ENCODE results near the gene GSTM4. TPM values are rescaled to one million over a fixed set of nuclear protein-coding genes. Genes with fewer than 3 reads are reported as not detected.

Gene GSTM4
- total and polyA plus RNA-seq, 9 of the 15 experiments (the other 6 are each of a cell fraction or from before 2014, with no cell fraction given), result 18.8 to 53.4 (median 38.8) TPM

DNA sequence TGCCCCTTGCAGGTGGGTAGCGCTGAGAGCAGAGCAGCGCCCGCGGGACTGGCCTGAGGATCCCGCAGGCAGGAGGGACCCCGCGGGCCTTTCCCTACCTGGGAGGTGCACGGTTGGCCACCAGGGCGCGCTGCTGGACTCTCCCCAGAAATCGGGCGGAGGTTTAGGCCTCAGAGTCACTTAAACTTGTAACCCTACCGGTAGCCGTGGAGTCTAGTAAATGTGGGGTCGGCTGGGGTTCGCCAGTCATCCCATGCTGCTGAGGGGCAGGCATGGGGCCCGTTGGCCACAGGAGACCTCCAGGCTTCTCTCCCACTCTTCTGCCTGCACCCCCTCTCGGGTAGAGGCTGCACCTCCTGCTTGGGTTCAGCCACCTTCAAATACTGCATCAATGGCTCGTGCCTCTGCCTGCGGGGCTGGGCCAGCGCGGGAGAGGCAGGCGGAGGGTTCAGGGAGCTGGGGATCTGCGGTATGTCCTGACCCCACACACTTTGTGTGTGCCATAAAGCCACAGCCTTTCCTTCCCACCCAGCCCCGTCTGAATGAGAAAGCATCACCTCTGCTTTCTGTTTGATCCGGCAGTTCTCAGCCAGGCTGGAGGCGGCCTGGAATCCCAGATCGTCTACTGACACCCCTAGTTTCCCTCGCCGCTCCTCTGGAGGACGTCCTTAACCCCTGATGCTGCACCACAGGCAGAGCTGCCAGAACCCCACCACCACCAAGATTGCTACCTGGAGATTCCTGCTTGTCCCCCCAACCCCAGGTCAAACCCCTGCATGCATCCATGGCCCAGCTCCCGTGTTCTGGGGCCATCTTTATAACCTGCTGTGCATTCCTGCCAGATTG is 12.3 kb upstream of the GSTM4 start (continued):
- TF ChIP-seq, protein P1, sequence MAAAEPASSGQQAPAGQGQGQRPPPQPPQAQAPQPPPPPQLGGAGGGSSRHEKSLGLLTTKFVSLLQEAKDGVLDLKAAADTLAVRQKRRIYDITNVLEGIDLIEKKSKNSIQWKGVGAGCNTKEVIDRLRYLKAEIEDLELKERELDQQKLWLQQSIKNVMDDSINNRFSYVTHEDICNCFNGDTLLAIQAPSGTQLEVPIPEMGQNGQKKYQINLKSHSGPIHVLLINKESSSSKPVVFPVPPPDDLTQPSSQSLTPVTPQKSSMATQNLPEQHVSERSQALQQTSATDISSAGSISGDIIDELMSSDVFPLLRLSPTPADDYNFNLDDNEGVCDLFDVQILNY (CRISPR knock-in tag; IDR thresholded peaks at IDR 0.05), result no peak
- TF ChIP-seq ZC3H11A (IDR thresholded peaks at IDR 0.05; ENCODE audit: low read depth, low read length) (0 out of 2 replicates have a peak, but pooled peaks have one; percentile 60), HDAC2 (IDR thresholded peaks at IDR 0.05) (no peak), RBM14 (IDR thresholded peaks at IDR 0.05; ENCODE audit: borderline replicate concordance, insufficient read depth, low read depth, low read length) (no peak), RAD51 (IDR thresholded peaks at IDR 0.05; ENCODE audit: borderline replicate concordance, low read depth) (no peak), TARDBP (IDR thresholded peaks at IDR 0.05) (no peak), ZNF165 (CRISPR knock-in tag; IDR thresholded peaks at IDR 0.05; ENCODE audit: borderline replicate concordance) (no peak), SIRT6 (IDR thresholded peaks at IDR 0.05; ENCODE audit: low read depth, low read length) (no peak), SNRNP70 (optimal IDR thresholded peaks at IDR 0.05; ENCODE audit: low read depth, low read length) (no peak), MTA2 (IDR thresholded peaks at IDR 0.05; ENCODE audit: low read depth) (no peak)
- TF ChIP-seq, protein P2, sequence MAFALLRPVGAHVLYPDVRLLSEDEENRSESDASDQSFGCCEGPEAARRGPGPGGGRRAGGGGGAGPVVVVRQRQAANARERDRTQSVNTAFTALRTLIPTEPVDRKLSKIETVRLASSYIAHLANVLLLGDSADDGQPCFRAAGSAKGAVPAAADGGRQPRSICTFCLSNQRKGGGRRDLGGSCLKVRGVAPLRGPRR (CRISPR knock-in tag; IDR thresholded peaks at IDR 0.05), result no peak
- TF ChIP-seq, protein P3, sequence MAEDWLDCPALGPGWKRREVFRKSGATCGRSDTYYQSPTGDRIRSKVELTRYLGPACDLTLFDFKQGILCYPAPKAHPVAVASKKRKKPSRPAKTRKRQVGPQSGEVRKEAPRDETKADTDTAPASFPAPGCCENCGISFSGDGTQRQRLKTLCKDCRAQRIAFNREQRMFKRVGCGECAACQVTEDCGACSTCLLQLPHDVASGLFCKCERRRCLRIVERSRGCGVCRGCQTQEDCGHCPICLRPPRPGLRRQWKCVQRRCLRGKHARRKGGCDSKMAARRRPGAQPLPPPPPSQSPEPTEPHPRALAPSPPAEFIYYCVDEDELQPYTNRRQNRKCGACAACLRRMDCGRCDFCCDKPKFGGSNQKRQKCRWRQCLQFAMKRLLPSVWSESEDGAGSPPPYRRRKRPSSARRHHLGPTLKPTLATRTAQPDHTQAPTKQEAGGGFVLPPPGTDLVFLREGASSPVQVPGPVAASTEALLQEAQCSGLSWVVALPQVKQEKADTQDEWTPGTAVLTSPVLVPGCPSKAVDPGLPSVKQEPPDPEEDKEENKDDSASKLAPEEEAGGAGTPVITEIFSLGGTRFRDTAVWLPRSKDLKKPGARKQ (CRISPR knock-in tag; IDR thresholded peaks at IDR 0.05), result no peak
- TF ChIP-seq, protein P4, sequence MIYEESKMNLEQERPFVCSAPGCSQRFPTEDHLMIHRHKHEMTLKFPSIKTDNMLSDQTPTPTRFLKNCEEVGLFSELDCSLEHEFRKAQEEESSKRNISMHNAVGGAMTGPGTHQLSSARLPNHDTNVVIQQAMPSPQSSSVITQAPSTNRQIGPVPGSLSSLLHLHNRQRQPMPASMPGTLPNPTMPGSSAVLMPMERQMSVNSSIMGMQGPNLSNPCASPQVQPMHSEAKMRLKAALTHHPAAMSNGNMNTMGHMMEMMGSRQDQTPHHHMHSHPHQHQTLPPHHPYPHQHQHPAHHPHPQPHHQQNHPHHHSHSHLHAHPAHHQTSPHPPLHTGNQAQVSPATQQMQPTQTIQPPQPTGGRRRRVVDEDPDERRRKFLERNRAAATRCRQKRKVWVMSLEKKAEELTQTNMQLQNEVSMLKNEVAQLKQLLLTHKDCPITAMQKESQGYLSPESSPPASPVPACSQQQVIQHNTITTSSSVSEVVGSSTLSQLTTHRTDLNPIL (CRISPR knock-in tag; IDR thresholded peaks at IDR 0.05), result no peak
- TF ChIP-seq, protein P5, sequence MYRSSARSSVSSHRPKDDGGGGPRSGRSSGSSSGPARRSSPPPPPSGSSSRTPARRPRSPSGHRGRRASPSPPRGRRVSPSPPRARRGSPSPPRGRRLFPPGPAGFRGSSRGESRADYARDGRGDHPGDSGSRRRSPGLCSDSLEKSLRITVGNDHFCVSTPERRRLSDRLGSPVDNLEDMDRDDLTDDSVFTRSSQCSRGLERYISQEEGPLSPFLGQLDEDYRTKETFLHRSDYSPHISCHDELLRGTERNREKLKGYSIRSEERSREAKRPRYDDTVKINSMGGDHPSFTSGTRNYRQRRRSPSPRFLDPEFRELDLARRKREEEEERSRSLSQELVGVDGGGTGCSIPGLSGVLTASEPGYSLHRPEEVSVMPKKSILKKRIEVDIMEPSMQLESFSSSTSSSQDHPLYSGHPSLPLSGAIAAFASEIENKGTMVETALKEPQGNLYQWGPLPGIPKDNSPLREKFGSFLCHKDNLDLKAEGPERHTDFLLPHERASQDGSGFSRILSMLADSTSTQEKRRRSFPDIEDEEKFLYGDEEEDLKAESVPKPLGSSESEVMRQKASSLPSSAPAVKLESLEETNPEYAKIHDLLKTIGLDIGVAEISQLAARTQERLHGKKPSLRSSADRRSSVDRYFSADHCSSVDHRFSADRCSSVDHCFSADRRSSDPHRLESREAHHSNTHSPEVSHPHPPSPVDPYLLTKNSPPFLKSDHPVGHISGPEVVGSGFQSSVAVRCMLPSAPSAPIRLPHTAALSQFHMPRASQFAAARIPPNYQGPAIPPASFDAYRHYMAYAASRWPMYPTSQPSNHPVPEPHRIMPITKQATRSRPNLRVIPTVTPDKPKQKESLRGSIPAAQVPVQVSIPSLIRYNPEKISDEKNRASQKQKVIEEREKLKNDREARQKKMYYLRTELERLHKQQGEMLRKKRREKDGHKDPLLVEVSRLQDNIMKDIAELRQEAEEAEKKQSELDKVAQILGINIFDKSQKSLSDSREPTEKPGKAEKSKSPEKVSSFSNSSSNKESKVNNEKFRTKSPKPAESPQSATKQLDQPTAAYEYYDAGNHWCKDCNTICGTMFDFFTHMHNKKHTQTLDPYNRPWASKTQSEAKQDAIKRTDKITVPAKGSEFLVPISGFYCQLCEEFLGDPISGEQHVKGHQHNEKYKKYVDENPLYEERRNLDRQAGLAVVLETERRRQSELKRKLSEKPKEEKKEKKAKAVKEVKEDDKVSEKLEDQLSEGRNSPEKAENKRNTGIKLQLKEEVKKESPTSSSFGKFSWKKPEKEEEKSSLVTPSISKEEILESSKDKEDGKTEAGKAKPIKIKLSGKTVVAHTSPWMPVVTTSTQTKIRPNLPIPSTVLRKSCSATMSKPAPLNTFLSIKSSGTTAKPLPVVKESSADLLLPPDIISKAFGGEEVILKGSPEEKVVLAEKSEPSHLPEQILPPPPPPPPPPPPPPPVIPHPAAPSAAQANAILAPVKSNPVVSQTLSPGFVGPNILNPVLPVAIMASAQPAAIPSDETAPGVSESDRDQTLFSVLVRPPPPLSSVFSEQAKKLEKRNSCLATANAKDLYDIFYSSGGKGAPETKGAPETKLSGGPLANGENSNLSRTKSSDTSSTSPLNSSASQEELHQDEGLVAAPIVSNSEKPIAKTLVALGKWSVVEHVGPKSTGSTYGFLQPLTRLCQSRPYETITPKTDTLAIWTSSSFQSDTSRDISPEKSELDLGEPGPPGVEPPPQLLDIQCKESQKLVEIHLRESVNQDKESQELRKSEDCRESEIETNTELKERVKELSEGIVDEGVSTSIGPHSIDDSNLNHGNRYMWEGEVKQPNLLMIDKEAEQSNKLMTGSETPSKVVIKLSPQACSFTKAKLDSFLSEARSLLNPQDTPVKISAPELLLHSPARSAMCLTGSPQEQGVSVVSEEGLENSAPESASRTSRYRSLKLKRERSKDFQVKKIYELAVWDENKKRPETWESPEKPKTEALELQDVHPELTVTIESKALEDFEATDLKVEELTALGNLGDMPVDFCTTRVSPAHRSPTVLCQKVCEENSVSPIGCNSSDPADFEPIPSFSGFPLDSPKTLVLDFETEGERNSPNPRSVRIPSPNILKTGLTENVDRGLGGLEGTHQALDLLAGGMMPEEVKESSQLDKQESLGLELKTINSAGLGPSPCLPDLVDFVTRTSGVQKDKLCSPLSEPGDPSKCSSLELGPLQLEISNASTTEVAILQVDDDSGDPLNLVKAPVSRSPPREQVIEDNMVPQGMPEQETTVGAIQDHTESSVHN (IDR thresholded peaks at IDR 0.05; ENCODE audit: borderline replicate concordance in 1 of 2, low read depth in 1 of 2), result no peak

Data from K562 (cell line).